Activated CD8-positive, alpha-beta memory T cell treated with anti-CD3 and anti-CD28 coated beads for 4 hours (primary cell): Measurements from ENCODE around the gene RSL1D1.
"Not testable (repeated sequence)": the region's sequence is repeated elsewhere in the genome, so short reads cannot be mapped to it uniquely, and the experiment has no call there.

ENCODE experiments used
- DNase-seq, 2 donors: peaks; one replicate each; pipeline ENCODE4 v3.0.0-alpha.2; 2020; ENCODE audit warnings: low read depth in 2 of 2

The RSL1D1 gene

GRCh38 chr16:11797957-11798299 is 53.4 kb downstream of the RSL1D1 start:
- no peak for DNase-seq

DNA sequence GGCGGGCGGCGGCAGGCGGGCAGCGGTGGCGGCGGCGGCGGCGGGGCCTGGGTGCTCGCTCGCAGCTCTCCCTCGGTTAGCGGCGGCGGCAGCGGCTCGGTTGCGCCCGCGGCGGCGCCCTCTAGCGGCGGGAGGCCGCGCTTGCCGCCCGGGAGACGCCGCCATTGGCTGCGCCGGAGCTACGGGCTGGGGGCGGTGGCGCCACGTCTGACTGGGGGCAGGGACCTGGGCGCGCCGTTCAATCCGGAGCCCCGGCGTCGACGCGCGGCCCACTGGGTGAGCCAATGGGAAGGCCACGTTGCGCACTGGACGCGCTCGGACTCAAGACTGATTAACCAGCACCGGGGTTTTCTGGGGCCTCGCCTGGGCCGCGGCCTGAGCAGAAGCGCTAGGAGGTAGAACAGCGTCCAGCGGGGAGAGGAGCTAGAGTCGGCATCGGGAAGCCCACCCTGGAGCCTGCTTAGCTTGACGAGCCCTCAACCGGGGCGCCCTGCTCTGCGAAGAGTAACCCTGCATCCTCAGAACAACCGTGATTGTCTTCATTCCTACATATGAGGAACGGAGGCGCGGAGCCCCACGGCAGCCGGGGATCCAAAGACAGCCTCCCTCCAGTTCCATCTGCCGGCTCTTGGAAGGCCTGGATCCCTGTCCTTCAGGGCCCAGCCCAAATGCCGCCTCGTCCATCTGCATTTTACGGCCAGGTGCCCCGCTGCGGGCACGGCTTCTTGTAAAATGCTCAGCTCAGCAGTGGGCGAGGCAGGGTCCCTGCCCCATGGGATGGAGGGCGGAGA is 54.0 kb downstream of the RSL1D1 start, which contains the start of gene ZC3H7A:
Gene ZC3H7A, minus strand, starts transcription at position 93 of the 791 bp plus-strand sequence. CDS start 14,904 bp downstream, outside the sequence.
- peak; percentile 84 to 85 for DNase-seq

DNA sequence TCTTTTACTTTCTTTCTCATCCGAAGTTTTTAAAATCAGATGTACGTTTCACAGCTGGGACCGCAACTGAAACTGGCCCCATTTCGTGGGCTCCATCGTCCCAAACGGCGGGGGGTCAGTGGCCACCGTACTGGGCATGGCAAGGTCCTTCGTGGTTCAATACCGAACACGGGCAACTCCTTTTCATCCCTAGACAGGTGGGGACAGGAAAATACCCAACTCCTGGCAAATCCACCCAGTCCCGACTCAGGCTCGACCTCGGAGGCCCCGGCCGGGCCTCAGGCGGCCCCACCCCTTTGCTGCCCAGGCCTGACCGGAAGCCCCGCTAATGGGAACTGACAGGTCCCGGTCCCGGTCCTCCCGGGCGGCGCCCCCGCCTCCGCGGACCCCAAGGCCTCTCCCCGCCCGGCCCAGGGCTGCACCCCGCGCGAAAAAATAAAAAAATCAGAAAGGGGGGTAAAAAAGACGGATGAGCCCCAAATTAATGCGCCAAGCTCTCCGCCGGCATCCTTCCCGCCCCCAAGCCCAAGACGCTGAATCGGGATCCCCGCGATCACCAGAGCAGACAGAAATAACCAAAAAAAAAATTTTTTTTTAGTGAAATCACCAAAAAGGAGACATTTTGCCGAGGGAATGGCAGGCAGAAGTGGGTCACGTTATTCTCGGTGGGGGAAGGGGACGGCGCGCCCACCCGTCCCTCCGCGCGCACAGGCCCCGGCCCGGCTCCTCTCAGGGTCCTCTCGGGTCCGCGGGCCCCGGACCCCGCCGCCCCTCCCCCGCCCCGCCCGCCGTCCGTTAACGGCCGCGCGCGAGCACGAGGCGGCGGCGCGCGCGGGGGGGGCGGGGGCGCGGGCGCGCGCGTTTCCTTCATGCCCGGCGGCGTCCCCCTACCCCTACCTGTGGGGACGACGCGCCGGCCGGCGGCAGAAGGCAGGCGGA is 54.8 kb downstream of the RSL1D1 start:
- DNase-seq: no peak

- DNase-seq: no peak
These were observed 55.5 kb downstream of the RSL1D1 start for GRCh38 chr16:11795887-11796226.

GRCh38 chr16:11794996-11795886 is 56.1 kb downstream of the RSL1D1 start:
- DNase-seq: no peak

DNA sequence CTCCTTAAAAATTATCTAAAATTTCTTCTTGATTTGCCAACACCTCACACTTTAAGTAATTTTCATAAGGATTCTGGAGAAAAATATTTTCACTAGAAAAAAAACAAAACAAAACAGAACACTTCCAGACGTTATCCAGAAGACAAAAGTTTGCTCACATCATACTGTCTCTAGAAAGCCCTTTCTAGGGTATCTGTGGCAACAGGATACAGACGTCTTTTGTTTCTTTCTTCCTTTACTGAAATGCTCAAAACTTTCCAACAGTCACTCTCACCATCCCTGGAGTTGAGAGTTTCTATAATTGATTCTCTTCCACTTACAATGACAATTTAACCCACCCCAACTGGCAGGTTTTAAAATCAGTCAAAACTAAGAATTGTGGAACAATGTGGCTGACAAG is 56.9 kb downstream of the RSL1D1 start:
- no peak for DNase-seq

DNA sequence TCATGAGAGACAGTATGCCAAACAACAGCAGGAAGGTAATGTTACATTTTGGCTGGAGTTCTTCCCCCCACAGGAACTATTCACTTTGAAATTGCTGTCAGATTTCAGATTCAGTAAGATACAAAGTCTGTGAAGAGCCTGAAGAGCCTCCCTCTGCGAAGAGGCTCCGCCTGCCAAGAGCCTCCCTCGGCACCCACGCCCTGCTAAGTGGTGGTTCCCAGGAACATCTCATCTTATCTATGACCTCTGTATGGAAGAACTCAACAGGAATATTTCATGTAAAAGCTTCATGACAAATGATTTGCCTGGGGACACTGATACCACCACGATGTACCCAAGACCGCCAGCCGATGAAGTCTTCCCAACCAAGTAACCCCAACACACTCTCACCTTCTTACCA is 57.5 kb downstream of the RSL1D1 start:
- no peak for DNase-seq

- DNase-seq: no peak
These were observed 58.7 kb downstream of the RSL1D1 start for GRCh38 chr16:11792410-11793241.

DNA sequence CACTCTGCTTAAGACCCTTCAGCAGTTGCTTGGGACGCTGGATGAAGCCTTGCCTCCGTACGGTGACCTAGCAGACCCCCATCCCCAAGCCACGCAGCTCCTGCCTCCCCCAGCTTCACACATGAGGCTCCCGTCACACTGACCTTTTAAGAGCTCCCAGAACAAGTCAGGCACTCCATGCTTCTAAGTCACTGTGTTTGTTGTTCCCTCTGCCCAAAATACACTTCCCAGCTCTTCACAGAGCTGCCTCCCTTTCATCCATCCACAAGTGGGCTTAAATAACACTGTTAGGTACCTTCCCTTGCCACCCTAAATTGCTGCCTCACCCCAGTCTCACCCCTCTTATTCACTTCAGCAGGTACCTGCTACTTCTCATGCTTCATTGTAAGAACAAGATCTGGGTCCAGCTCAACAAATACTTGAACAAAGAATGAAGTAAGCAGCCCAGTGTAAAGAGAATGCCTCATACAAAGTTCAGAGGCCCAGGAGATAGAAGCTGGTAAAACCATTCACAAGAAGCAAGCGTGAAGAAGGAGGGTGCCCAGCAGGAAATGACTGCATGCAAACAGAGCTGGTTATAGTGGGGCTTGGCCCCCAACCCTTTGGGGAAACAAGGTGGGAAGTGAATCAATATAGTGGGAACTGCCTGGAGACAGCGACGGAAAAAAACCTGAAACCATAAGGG is 60.1 kb downstream of the RSL1D1 start:
- no peak for DNase-seq

GRCh38 chr16:11788914-11789313 is 62.4 kb downstream of the RSL1D1 start:
- DNase-seq: no peak

- not testable (repeated sequence) for DNase-seq
These were observed 66.3 kb downstream of the RSL1D1 start for GRCh38 chr16:11784980-11785599.

- DNase-seq: not testable (repeated sequence)
These were observed 67.0 kb downstream of the RSL1D1 start for GRCh38 chr16:11784381-11784780.

GRCh38 chr16:11784038-11784369 is 67.3 kb downstream of the RSL1D1 start:
- DNase-seq: no peak
